Measurements from ENCODE around the gene MME.
"Not testable (repeated sequence)": the region's sequence is repeated elsewhere in the genome, so short reads cannot be mapped to it uniquely, and the experiment has no call there.

The MME gene

DNA sequence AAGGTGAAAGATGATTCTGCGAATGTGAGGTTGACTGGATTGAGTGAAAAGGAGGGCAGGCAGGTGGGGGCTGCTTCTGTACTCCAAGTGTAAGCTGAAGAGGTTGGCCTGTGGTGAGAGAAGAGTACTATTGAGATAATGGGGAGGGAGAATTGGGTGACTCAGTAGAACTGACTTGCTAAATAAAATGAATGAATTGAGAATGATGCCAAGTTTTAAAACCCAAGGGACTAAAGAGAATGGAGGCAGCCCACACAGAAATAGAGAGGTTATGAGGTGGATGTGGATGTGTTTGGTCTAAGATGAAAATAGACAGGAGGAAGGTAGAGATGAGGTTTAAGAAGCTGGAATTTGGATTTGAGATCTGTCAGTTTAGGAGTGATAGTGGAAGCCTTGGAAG lies 5.9 kb downstream of the MME start:
- no peak for DNase-seq

DNA sequence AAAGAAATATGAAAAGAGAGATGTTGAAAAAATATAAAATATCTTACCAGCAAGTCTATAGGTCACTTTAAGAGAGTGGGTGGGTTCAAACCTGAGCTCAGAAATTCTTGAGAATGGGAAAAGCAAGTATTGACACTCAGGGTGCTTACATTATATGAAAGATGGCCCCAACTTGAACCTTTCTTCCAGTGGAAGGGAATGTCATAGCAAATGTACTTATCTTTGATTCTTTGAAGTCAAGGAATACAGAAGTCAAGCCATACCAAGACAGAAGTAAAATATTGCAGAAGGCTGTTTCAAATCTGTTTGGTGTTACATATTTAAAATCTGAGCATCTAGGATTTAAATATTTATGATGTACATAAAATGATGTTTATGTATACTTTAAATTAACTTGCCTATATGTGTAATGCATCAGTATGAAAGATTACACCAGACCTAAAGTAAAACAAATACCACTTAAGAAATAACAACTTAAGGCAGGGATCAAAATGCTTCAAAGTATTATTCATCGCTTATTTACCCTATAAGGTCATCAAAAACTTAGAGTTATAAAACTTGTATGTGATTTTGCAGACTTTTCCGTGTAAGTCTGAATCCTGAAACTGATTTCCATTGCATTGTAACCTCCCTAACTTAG lies 8.7 kb downstream of the MME start:
- no peak for DNase-seq

DNA sequence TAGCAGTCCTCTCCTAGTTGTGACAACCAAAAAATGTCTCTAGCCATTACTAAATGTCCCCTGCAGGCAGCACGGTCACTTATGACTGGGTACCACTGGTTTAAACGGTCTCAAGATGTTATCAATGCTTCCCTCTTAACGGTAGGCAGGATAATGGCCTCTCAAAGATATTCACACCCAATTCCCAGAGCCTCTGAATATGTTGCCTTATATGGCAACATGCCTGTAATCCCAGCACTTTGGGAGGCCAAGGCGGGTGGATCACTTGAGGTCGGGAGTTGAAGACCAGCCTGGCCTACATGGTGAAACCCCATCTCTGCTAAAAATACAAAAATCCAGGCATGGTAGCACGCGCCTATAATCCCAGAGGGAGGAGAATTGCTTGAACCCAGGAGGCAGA lies 9.4 kb downstream of the MME start:
- DNase-seq: no peak

DNA sequence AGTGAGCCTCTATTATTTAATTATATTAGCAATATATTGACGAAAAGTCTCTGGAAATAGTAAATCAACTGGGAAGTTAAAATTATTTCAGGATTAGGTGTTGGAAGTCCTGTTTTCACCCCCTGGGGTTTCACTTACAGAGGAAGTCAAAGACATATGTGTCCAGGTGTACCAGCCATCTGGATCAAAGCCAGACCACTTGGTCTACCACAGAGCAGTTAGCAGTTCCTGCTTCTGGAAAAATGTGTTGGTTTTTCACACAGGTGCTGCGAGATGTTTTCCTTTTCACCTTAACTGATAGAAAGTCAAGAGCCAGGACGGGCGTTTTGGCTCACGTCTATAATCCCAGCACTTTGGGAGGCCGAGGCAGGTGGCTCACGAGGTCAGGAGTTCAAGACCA lies 13.1 kb downstream of the MME start:
- no peak for DNase-seq

DNA sequence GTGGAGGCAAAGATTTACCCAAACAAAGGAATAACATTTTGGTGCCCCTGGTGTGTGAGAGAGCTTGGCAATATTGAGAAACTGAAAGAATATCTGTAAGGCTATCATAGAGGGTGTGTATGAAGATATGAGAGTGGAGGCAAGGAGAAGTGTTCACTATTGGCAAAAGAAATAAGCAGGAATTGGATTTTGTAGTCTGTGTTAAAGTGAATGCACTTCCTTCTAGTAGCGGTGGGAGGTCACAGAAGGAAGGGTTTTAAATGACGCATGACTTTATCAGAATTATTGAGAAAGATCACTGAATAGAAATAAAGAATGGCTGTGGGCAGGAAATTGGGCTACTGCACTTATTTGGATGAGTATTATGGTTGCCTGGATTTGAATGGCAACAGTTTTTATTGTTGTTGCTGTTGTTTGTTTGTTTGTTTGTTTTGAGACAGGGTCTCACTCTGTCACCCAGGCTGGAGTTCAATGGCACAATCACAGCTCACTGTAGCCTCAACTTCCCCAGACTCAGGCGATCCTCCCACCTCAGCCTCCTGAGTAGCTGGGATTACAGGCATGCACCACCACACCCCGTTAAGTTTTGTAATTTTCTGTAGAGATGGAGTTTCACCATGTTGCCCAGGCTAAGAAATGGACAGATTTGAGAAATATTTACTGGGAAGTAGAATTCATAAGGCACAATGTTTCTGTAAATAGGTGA lies 16.3 kb downstream of the MME start:
- no peak for DNase-seq

DNA sequence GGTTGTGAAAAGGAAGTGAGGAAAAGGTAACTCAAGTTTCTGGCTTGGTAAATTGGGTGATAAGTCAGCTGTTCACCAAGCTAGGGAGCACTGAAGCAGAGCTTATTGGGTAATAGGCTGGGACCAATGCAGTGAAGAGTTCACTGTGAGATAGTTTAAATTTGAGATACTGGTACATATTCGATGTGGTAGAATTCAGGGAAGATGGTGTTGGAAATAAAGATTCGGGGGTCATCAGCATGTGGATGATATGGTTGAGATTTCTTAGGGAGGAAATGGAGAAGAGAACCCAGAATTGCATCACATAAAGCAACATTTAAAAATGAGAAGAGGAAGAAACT lies 16.9 kb downstream of the MME start:
- no peak for DNase-seq

DNA sequence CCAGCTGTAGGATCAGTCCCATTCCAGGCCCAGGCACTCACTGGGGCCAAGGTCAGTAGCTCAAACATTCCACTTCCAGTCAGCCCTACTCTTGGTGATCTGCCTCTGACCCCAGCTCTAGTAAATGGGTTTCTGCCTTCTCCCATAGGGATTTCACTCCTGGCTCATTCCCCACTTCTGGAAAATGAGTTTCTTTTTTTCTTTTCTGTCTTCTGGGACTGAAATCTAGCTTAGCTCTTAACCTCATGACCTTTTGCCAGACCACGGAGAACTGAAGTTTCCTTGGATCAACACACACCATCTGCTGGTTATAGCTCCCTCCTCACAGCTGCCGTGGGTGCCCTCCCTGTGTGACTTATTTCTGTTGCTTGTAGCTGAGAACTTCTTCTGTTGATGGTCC lies 21.3 kb downstream of the MME start:
- DNase-seq: no peak

DNA sequence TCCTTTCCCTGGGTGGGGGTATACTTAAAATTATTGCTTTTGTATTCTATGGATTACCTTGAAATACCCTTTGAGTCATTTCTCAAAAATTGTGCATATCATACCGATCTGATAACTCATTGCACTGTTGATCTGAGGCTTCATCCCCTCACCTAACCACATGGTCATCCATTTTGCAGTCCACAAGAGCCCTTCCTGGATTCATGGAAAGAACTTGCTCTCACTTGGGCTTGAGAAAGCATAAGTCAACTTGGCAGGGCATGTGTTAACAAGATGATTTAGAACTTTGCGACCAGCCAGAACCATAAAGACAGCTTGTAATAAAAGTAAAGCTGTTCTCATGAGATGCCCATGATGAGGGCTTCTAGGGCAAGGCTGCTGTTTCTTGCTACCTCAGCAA lies 22.2 kb downstream of the MME start:
- DNase-seq: no peak

DNA sequence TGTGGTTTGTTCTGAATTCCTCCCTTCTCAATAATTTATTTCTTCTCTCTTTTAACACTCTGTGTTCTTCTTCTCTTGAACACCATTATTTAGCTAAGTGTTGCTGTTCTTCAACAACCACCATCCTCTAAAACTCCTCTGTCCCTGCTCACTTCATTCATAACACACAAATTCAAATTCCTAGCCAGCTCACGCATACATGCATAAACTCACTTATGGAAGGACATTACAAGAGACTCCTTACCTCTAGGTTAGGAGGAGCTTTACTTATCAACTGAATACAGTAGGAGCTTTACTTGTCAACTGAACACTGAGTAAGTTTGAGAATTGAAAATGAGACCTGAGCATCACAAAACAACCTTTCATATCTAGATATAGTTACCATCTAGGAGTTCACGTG lies 23.6 kb downstream of the MME start:
- no peak for DNase-seq

DNA sequence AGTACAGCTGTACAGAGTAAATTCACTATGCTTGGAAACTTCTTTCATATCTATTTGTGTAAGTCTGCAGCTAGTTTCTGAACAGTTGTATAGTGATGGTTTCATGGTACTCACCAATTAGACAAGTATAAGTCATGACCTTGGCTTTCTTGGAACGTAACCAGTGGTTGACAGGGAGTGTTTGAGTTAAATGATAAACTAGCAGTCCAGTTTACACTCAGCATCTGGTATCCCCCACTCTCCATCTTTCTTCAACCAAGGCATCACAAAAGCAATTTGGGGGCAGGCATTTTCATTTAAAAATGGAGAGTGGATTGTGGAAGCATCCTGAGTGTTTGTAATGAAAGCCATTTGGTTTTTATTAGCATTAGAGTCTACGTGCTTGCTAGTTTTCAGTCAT lies 26.0 kb downstream of the MME start:
- no peak for DNase-seq

DNA sequence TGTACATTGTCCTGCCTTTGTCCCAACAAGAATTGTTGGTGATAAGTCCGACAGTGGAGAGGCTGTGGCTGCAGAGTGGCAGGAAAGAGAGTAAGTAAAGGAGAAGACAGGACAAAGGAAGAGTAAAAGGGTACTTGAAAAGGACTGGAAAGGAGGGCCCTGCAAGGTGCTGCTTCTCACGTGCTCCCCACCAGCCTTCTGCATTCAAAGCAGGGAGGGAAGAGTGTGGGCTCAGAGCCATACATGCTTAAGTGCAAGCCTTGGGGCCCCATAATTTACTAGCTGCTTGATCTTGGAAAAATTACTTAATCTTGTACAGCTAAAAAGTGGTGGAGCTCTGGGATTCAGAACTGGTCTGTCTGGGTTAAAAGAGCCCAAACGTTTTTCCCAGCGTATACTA lies 29.9 kb downstream of the MME start:
- no peak for DNase-seq

DNA sequence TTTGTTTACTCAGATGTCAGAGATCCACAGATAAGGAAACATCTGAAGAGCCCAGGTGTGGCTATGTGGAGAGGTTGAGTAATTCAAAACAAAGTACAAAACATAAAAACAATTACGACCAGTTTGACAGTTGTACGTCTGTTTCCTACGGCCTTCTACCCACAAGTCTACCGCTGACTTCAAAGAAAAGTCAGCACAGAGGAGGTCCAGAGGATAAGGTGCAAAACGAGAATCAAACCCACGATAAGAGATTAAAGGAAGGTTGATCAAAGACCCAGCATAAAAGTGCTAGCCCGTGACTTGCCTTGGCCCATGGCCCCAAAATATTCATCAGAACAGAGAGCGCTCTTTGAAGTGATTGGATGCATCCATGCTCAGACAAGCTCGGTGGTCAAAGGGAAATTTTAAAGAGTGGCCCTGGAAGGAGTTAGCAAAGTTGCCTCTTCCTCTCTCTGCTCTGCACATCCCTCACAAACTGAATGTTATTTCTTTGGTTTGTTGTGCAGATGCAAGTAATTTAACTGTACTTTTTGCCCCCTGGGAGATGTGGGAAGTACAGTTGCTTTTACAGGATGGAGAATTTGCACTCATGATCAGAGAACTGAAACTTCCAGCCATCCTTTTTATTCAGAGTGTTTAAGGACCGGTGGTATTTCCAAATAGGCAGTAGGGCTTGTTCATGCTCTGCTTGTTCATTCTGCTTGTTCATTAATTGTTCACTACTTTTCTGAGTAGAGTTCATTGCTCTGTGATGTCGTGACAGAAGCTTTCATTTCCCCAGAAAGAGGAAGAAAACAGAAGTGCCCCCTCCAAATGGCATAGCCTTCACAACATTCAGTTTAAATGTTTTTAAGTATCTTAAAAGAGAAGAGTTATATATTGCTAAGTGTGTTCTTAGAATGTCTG lies 31.1 kb downstream of the MME start:
- no peak for DNase-seq

DNA sequence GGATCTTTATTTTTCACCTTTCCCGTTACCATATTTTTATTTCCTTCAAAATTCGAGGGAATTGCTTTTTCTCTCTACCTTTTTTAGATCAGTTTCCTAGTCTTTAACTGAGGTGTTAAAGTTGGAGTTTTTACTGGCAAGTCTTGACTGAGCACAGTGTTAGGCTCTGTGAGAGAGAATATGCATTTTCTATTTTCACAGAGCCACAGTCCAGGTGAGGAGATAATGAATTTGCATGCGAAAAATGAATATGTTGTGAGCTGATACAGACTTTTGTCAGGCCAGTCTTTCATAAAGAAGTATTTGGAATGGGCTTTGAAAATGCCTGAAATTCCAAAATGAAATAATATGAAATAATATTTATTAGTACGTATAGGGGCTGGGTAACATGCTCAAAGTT lies 31.9 kb downstream of the MME start:
- DNase-seq: no peak

DNA sequence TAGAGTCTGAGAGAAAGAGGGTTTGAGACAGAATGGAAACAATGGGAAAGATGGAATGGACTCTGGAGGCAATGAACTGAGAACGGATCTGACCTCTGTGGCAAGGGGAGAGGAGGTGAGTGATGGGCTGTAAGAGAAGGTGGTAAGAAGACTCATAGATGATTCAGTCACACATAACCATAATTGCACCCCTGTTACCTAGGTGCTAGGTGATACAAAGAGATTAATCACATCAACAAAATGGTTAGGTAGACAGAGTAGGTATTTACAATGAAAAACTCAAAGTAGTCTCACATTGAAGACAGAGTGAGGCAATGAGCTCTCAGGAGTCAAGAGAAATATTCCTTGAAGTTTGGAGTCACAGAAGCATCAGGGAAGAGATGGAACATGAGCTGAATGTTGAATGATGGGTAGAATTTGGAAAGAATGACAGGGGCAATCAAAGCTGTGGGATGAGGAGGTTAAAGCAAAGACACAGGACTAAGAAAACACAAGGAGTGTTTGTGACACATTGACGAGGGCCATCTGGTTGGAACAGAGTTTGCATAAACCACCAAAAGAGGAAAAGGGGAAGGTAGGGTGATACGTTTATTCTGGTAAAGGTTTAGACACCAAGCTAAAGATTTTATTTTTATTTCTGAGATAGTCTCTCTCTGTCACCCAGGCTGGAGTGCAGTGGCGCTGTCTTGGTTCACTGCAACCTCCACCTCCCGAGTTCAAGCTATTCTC lies 32.7 kb downstream of the MME start:
- DNase-seq: no peak

DNA sequence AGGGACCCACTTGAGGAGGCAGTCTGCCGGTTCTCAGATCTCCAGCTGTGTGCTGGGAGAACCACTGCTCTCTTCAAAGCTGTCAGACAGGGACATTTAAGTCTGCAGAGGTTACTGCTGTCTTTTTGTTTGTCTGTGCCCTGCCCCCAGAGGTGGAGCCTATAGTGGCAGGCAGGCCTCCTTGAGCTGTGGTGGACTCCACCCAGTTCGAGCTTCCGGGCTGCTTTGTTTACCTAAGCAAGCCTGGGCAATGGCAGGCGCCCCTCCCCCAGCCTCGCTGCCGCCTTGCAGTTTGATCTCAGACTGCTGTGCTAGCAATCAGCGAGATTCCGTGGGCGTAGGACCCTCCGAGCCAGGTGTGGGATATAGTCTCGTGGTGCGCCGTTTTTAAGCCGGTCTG lies 44.6 kb downstream of the MME start:
- DNase-seq: not testable (repeated sequence)

DNA sequence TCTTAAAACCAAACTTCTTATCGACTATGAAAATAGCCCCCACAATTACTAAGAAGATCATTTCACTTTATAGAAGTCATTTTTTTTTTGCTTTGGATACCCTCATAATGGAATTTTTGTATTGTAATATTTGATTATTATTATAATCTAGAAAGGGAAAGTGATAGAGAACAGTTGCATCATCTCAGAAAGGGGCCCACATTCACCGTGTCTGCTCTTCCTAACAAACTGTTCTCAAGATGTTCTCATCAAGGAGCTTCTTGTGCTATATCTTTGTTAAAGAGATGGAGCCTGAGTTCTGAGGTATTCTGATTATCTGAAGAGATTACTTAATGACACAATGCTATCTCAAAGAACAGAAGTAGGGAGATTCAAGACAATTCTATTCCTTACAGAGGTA lies 49.3 kb downstream of the MME start:
- no peak for DNase-seq

DNA sequence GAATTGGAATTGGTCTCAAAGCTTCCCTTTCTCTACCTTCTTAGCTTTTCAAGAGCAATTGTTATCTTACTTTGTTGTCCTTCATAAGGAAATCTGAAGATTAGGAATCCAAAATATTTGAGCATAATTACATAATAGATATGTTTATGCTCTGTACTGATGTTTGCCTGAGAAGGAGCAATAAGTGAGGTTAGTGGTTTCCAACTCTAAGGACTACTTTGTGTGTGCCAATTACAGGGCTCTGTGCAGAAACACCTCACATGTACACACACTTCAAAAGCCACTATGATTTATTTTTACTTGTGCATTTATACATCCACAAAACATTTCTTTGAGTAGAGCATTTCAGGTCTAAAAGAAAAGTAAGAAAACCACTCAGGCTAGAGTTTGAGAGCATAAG lies 49.9 kb downstream of the MME start:
- no peak for DNase-seq

DNA sequence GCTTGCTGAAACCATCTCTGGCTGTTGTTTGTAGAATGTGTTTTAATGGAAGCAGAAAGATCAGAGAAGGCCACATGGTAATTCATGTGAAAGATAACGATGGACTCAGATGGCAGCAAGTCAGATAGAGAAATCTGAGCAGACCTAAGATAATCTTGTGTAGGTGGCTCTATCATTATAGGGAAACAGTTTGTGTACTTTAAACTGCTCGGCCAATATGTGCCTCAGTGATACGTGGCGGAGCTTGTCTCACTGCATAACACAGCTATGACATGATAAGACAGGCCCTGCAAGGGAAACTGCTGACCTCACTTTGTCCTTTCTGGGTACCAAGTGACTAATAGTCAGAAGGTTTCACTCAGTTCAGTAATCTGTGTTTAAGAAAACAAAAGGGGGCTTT lies 51.0 kb downstream of the MME start:
- peak; percentile 64 for DNase-seq

DNA sequence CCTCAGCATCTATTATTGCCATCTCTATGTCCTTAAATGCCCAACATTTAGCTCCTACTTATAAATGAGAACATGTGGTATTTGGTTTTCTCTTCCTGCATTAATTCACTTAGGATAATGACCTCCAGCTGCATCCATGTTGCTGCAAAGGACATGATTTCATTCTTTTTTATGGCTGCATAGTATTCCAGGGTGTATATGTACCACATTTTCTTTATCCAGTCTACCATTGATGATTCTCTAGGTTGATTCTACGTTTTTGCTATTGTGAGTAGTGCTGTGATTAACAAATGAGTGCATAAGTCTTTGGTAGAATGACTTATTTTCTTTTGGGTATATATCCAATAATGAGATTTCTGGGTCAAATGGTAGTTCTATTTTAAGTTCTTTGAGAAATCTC lies 54.2 kb downstream of the MME start:
- DNase-seq: not testable (repeated sequence)

DNA sequence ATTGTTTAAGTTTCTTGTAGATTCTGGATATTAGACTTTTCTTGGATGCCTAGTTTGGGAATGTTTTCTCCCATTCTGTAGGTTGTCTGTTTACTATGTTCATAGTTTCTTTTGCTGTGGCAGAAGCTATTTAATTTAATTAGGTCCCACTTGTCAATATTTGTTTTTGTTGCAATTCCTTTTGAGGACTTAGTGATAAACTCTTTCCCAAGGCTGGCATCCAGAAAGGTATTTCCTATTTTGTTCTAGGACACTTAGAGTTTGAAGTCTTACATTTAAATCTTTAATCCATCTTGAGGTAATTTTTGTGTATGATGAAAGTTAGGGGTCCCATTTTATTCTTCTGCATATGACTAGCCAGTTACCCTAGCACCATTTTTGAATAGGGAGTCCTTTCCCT lies 54.9 kb downstream of the MME start:
- no peak for DNase-seq

DNA sequence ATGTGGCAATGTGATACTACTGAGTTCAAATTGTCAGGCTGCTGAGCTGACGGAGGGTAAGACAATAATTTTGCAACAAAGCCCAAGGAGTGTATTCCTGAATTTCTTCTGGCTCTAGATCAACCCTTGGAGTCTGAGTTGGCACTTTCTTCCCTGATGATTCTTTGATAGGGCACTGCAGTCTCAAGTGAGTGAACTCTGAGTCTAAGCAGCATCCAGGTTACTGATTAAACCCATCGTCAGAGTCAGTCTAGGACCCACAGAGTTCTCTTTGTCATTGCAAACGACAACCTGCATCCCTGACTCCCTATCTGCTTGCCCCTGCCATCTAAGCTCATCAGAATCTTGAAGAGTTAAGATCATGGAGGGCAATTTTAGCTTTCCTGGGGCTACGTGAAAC lies 58.6 kb downstream of the MME start:
- DNase-seq: no peak

DNA sequence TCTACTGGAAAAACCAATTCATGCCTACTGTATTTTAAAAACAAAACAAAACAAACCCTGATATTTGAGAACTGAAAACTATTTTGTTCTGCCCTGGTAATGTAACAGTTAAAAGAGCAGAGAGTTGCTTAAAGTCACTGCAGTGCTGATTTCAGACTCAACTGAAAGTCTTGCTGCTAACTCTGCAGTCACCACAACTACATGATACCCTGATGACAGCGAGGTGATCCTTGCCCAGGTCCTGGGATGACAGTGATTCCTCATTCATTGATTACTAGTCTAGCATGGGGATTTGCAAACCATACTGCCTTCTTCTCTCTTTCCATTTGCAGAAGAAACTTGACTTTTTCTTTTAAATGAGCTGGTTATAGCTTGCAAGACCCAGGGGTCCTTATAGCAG lies 67.5 kb downstream of the MME start:
- DNase-seq: no peak

DNA sequence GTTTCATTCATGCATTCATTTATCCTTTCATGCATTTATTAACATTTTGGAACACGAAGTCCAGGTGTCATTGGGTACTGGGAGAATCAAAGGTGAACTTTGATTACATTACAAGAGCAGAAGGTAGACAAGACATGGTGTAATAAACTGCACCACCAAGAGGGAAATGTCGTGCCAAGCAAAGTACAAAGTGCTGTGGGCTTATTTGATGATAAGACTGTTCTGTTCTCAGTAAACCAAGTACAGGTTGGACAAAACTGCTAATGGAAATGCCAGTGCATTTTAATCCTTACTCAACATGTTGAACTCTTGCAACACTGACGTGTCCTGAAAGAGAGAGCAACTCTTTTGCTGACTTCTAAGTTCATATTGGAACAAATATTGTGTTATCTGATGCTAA lies 69.4 kb downstream of the MME start:
- DNase-seq: no peak
